ENCODE measurements around the gene EIF2A.
A peak's percentile ranks its signal among the peaks of the same experiment; 100 is the strongest.
"Not testable (repeated sequence)": the region's sequence is repeated elsewhere in the genome, so short reads cannot be mapped to it uniquely, and the experiment has no call there.

The EIF2A gene

GRCh38 chr3:150546226-150547044 is at the start of gene EIF2A, which contains the start of gene SERP1:
Gene EIF2A (plus strand): TSS chr3:150546787. CDS start chr3:150546803, 16 bp downstream.
Gene SERP1 (minus strand): TSS chr3:150546496. CDS start chr3:150546135, 361 bp downstream.
- DNase-seq (ENCODE audit: low read depth, low spot score), result peak; percentile 99

GRCh38 chr3:150497956-150498355 is 48.6 kb upstream of the EIF2A start:
- DNase-seq (ENCODE audit: low read depth, low spot score), result no peak

GRCh38 chr3:150500960-150501359 is 45.6 kb upstream of the EIF2A start:
- DNase-seq (ENCODE audit: low read depth, low spot score), result not testable (repeated sequence)

GRCh38 chr3:150503402-150504099 is 43.0 kb upstream of the EIF2A start:
- DNase-seq (ENCODE audit: low read depth, low spot score), result no peak

GRCh38 chr3:150504483-150504882 is 42.1 kb upstream of the EIF2A start:
- no peak for DNase-seq (ENCODE audit: low read depth, low spot score)

- DNase-seq (ENCODE audit: low read depth, low spot score), result no peak
These were observed 38.2 kb upstream of the EIF2A start for GRCh38 chr3:150508401-150508800.

GRCh38 chr3:150509780-150510179 is 36.8 kb upstream of the EIF2A start:
- DNase-seq (ENCODE audit: low read depth, low spot score), result no peak

- DNase-seq (ENCODE audit: low read depth, low spot score), result no peak
These were observed 35.3 kb upstream of the EIF2A start for GRCh38 chr3:150511122-150511821.

GRCh38 chr3:150515210-150515609 is 31.4 kb upstream of the EIF2A start:
- DNase-seq (ENCODE audit: low read depth, low spot score), result no peak

GRCh38 chr3:150519026-150519425 is 27.6 kb upstream of the EIF2A start:
- DNase-seq (ENCODE audit: low read depth, low spot score), result no peak

- no peak for DNase-seq (ENCODE audit: low read depth, low spot score)
These were observed 26.2 kb upstream of the EIF2A start for GRCh38 chr3:150520408-150520807.

GRCh38 chr3:150521463-150521862 is 25.1 kb upstream of the EIF2A start:
- no peak for DNase-seq (ENCODE audit: low read depth, low spot score)

- DNase-seq (ENCODE audit: low read depth, low spot score), result no peak
These were observed 23.0 kb upstream of the EIF2A start for GRCh38 chr3:150523538-150523937.

GRCh38 chr3:150527464-150528255 is 18.9 kb upstream of the EIF2A start:
- DNase-seq (ENCODE audit: low read depth, low spot score), result no peak

GRCh38 chr3:150528354-150528797 is 18.2 kb upstream of the EIF2A start:
- peak; percentile 15 for DNase-seq (ENCODE audit: low read depth, low spot score)

GRCh38 chr3:150531775-150532174 is 14.8 kb upstream of the EIF2A start:
- DNase-seq (ENCODE audit: low read depth, low spot score), result no peak

GRCh38 chr3:150535204-150535603 is 11.4 kb upstream of the EIF2A start:
- DNase-seq (ENCODE audit: low read depth, low spot score), result no peak

GRCh38 chr3:150538324-150539208 is 8.0 kb upstream of the EIF2A start:
- DNase-seq (ENCODE audit: low read depth, low spot score), result no peak

- DNase-seq (ENCODE audit: low read depth, low spot score), result no peak
These were observed 6.3 kb upstream of the EIF2A start for GRCh38 chr3:150540297-150540696.

GRCh38 chr3:150540991-150541390 is 5.6 kb upstream of the EIF2A start:
- no peak for DNase-seq (ENCODE audit: low read depth, low spot score)
